ENCODE data around the gene CD99L2.
A peak's percentile ranks its signal among the peaks of the same experiment; 100 is the strongest.

The CD99L2 gene

DNA sequence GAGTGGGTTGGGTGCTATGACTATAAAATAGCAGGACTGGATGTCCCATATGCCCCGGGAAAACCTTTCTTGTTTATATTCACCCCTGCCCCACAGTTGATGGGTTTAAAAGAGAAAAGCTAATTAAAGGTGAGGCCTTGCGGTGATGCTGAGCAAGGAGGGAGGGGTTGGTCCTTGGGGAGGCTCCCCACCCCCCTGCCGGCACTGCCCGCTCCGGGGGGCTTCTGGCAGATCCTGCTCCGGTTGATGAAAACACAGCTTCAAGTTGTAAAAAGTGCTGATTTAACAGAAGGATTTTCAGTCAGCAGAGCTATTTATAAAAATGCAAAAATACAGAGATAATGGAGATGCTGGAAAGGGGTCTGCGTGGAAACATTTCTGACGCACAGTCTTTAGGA lies 136.7 kb downstream of the CD99L2 start:
- Mint-ChIP-seq H3K27ac (ENCODE audit: low read depth) (no peak overlapping the region), H3K4me1 (peaks cover 6% of the 10 kb centered on the region), H3K4me3 (no peak overlapping the region), H3K36me3 (ENCODE audit: insufficient read depth) (peaks cover 26% of the 10 kb centered on the region), H3K9me3 (no peaks in the 10 kb centered on the region), H3K27me3 (no peaks in the 10 kb centered on the region)
- ATAC-seq (replicated peaks; ENCODE audit: extremely low read depth, poor library complexity, severe bottlenecking) = no peak
- no peak for DNase-seq (ENCODE audit: low spot score in 2 of 2)

DNA sequence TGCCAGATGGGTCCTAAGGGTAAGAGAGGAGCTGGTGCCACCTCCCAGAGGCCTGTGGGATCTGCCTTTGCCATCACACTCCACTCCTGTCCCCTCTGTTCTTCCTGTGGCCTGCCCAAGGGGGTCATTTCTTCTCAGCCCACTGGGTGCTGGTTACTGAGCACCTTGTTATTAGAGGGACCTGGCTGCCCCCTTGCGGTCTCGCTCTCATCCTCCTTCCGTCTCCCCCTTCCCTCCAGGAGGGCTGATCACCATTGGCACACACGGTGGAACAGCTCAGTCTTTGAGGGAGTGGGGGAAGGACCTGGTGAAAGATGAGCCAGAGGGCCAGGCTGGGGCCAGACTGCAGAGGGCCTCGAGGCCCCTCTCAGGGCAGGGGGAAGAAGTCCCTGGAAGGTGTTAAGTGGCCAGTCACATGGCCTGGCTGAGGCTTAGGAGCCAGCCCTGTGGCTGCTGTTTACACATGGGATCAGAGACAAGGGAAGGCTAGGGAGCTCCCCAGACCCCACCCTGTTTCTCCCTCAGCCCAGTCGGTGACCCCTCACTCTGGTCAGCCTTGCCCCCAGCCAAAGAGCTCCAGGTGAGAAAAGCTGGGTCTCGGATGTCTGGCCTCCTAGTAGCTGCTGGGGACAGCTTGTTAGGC lies 137.2 kb downstream of the CD99L2 start:
- Mint-ChIP-seq H3K36me3 (ENCODE audit: insufficient read depth) (peaks cover 26% of the 10 kb centered on the region), H3K4me1 (peaks cover 6% of the 10 kb centered on the region), H3K4me3 (no peak overlapping the region), H3K27me3 (no peaks in the 10 kb centered on the region), H3K27ac (ENCODE audit: low read depth) (no peak overlapping the region), H3K9me3 (no peaks in the 10 kb centered on the region)
- no peak for ATAC-seq (replicated peaks; ENCODE audit: extremely low read depth, poor library complexity, severe bottlenecking)
- no peak for DNase-seq (ENCODE audit: low spot score in 2 of 2)

DNA sequence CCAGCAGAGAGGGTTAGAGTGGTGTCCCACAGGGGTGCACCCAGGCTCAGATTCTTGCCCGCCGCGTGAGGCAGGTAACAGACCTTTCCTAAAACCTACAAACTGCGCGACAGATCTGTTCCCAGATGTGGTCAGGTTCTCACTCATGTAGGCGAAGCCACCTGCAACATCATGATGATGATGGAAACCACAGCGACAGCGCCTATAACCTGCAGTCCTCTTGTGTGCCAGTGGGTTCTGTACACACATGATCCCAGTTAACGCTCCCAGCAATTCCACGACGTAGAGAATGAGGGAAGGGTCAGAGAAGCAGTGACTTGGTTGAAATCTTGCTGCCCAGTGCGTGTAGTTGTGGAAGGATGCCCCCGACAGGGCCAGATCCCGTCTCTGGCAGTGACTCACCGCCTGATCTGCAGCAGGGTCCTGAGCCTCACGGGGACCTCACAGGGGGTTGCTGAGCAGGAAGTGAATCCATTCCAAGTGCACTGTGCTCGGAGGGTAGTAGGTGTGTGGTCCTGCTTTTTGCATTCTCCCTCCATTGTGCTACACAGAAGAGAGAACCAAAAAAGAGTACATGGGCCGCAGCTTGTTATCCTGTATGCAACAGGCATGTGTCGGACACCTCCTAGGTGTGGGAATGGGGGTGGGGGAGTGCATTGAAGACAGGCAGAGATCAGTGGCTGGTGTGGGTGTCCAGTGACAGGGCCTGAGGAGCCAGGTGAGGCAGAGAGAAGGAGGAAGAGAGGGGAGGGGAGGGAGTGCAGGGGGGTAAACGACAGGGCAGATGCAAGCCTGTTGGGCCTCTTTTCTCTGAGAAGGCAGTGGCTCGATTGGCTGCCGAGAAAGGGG lies 138.7 kb downstream of the CD99L2 start:
- Mint-ChIP-seq H3K4me1 (peaks cover 6% of the 10 kb centered on the region), H3K27ac (ENCODE audit: low read depth) (no peak overlapping the region), H3K27me3 (no peaks in the 10 kb centered on the region), H3K9me3 (no peaks in the 10 kb centered on the region), H3K4me3 (no peak overlapping the region), H3K36me3 (ENCODE audit: insufficient read depth) (peaks cover 28% of the 10 kb centered on the region)
- ATAC-seq (replicated peaks; ENCODE audit: extremely low read depth, poor library complexity, severe bottlenecking) (no peak), DNase-seq (ENCODE audit: low spot score in 2 of 2) (no peak)

DNA sequence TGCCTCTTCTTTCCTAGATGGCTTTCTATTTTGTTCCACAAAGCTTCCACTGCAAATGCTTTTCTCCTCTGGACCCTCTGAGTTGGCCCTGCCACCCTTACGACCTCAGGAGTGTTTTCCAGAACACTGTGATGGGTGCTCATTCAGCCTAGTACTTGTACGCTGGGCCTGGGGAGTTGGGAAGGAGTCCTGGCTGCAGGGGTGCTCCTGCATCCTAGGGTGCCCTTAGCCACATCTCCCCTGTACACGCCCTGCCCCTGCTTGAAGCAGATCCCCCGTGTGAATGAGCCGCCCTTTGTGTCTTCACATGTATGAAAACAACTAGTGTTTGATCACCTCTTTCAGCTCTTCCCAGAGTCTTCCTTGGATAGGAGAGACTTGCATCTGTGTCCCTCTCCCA lies 141.1 kb downstream of the CD99L2 start:
- no peaks in the 10 kb centered on the region for H3K27me3 Mint-ChIP-seq
- H3K27ac Mint-ChIP-seq (ENCODE audit: low read depth) = peak overlapping the region; percentile 60
- DNase-seq (ENCODE audit: low spot score in 2 of 2) = no peak
- no peaks in the 10 kb centered on the region for H3K9me3 Mint-ChIP-seq
- H3K4me3 Mint-ChIP-seq = no peak overlapping the region
- peaks cover 26% of the 10 kb centered on the region for H3K36me3 Mint-ChIP-seq (ENCODE audit: insufficient read depth)
- no peak for ATAC-seq (replicated peaks; ENCODE audit: extremely low read depth, poor library complexity, severe bottlenecking)
- H3K4me1 Mint-ChIP-seq = peaks cover 6% of the 10 kb centered on the region

DNA sequence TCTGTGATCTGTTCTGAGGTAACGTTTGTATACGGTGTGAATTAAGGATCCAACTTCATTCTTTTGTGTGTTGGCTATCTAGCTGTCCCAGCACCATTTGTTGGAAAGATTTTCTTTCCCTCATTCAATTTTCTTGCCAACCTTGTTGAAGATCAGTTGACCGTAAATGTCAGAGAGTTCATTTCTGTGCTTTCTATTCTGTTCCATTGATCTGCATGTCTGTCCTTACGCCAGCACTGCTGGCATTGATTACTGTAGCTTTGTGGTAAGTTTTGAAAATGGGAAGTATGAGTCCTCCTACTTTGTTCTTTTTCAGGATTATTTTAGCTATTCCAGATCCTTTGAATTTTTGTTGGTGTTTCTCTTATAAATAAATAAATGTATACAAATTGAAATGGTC lies 144.5 kb downstream of the CD99L2 start:
- Mint-ChIP-seq H3K27ac (ENCODE audit: low read depth) (peak overlapping the region; percentile 25), H3K27me3 (no peaks in the 10 kb centered on the region), H3K4me3 (no peak overlapping the region), H3K9me3 (no peaks in the 10 kb centered on the region), H3K4me1 (peaks cover 6% of the 10 kb centered on the region), H3K36me3 (ENCODE audit: insufficient read depth) (peaks cover 22% of the 10 kb centered on the region)
- ATAC-seq (replicated peaks; ENCODE audit: extremely low read depth, poor library complexity, severe bottlenecking) (no peak), DNase-seq (ENCODE audit: low spot score in 2 of 2) (no peak)

DNA sequence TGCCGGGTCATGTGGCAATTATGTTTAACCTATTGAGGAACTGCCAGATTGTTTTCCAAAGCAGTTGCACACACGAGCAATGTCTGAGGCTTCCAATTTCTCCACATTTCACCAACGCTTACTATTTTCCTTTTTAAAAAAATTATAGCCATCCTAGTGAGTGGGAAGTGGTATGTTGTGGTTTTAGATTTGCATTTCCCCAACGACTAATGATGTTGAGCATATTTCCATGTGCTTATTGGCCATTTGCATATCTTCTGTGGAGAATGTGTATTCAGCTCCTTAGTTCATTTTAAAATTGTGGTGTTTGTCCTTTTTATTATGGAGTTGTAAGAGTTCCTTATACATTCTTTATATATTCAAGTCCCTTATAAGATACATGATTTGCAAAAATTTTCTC lies 145.1 kb downstream of the CD99L2 start:
- Mint-ChIP-seq H3K9me3 (no peaks in the 10 kb centered on the region), H3K27ac (ENCODE audit: low read depth) (no peak overlapping the region), H3K4me3 (no peak overlapping the region), H3K27me3 (no peaks in the 10 kb centered on the region), H3K36me3 (ENCODE audit: insufficient read depth) (peaks cover 21% of the 10 kb centered on the region), H3K4me1 (peaks cover 6% of the 10 kb centered on the region)
- DNase-seq (ENCODE audit: low spot score in 2 of 2) (no peak), ATAC-seq (replicated peaks; ENCODE audit: extremely low read depth, poor library complexity, severe bottlenecking) (no peak)

DNA sequence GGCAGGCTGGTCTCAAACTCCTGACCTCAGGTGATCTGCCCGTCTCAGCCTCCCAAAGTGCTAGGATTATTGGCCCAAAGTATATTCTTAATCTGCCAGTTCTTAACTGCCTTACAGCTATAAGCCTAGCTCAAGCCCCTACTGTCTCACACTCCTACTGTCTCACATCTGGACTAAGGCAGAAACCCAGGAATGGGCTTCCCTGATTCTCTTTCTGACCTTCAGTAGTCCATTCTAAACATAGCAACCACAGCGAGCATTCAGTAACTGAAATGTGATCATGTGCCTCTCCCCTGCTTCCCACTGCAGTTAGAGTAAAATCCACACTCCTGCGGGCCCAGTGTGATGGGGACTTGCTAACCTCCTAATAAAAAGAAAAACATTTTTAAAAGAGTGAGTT lies 146.3 kb downstream of the CD99L2 start:
- Mint-ChIP-seq H3K9me3 (no peaks in the 10 kb centered on the region), H3K27ac (ENCODE audit: low read depth) (no peak overlapping the region), H3K27me3 (no peaks in the 10 kb centered on the region), H3K4me3 (no peak overlapping the region), H3K36me3 (ENCODE audit: insufficient read depth) (peaks cover 15% of the 10 kb centered on the region), H3K4me1 (no peaks in the 10 kb centered on the region)
- DNase-seq (ENCODE audit: low spot score in 2 of 2) = no peak
- ATAC-seq (replicated peaks; ENCODE audit: extremely low read depth, poor library complexity, severe bottlenecking) = no peak

DNA sequence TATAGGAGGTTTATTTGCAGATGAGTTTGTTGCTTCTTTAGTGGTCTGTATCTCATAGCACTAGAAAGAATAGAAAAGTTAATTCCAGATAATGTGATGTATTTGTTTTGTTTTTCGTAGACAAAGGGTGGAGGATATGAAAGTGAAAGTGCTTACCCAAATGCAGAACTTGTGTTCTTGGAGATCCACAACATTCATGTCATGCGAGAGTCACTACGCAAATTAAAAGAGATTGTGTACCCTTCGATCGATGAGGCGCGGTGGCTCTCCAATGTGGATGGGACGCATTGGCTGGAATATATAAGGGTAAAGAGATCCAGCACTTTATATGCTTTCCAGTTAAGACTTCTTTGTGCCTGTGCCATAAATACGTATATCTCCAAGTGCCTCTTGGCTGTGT lies 162.0 kb downstream of the CD99L2 start:
- no peak overlapping the region for H3K4me3 Mint-ChIP-seq
- no peaks in the 10 kb centered on the region for H3K27me3 Mint-ChIP-seq
- peaks cover 28% of the 10 kb centered on the region for H3K4me1 Mint-ChIP-seq
- H3K27ac Mint-ChIP-seq (ENCODE audit: low read depth) = peak overlapping the region; percentile 52
- no peaks in the 10 kb centered on the region for H3K9me3 Mint-ChIP-seq
- H3K36me3 Mint-ChIP-seq (ENCODE audit: insufficient read depth) = peaks cover 56% of the 10 kb centered on the region
- no peak for ATAC-seq (replicated peaks; ENCODE audit: extremely low read depth, poor library complexity, severe bottlenecking)
- no peak for DNase-seq (ENCODE audit: low spot score in 2 of 2)

DNA sequence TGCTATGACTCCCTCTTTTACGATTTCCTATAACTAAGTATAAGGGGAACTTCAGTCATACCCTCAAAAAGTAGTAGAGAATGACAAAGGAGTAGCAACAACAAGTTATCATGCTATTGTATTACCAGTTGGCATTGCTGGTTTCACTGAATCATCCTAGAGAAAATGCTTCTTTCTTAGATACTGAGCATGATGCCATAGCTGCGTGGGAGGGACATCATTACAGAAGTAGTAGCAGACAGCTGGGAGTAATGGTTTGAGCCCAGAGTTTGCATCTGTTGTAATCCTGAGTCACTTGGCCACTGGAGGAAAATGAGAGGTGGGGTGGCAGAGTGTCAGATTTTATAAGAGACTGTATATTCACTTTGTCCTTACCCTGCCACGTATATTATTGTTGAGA lies 166.7 kb downstream of the CD99L2 start:
- no peaks in the 10 kb centered on the region for H3K9me3 Mint-ChIP-seq
- H3K27ac Mint-ChIP-seq (ENCODE audit: low read depth) = peak overlapping the region; percentile 38
- DNase-seq (ENCODE audit: low spot score in 2 of 2) (no peak), ATAC-seq (replicated peaks; ENCODE audit: extremely low read depth, poor library complexity, severe bottlenecking) (no peak)
- peaks cover 53% of the 10 kb centered on the region for H3K36me3 Mint-ChIP-seq (ENCODE audit: insufficient read depth)
- H3K27me3 Mint-ChIP-seq = no peaks in the 10 kb centered on the region
- H3K4me1 Mint-ChIP-seq = peaks cover 21% of the 10 kb centered on the region
- H3K4me3 Mint-ChIP-seq = no peak overlapping the region

DNA sequence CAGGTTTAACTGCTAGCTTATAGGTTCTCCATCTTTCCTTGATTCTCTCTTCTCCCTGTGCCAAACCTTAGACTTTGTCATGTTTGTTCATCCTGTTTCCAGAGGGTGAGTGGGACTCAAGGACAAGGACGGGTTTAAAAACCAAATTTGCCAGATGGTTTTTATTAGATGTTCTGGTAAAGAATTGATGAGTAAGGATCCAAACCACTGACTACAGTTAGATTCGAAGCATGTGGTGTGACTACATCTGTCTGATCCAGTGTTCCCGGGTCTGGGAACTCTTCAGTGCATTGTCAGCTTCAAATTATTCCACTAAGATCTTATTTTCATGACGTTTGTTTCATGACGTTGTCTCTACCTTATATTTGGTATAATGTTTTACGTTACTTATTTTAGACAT lies 167.7 kb downstream of the CD99L2 start:
- Mint-ChIP-seq H3K36me3 (ENCODE audit: insufficient read depth) (peaks cover 48% of the 10 kb centered on the region), H3K27ac (ENCODE audit: low read depth) (no peak overlapping the region)
- ATAC-seq (replicated peaks; ENCODE audit: extremely low read depth, poor library complexity, severe bottlenecking) = no peak

DNA sequence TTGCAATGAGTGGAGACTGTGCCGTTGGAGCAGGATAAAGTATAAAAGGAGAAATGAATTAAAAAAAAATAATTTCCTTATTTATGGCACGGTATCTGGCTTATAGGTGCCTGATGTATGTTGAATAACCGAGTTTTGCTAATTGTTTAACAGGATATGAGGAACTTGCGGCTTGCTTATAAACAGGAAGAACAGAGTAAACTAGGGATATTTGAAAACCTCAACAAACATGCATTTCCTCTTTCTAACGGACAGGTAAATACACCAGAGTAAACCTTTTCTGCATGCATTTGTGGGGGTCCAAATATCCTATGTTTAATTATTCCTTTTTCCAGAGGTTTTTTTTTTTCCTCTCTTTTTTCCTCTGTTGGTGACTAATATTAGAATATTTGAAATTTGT lies 168.5 kb downstream of the CD99L2 start:
- Mint-ChIP-seq H3K36me3 (ENCODE audit: insufficient read depth) (peaks cover 46% of the 10 kb centered on the region), H3K9me3 (no peaks in the 10 kb centered on the region), H3K27ac (ENCODE audit: low read depth) (no peak overlapping the region), H3K4me3 (no peak overlapping the region), H3K27me3 (no peaks in the 10 kb centered on the region), H3K4me1 (peaks cover 18% of the 10 kb centered on the region)
- ATAC-seq (replicated peaks; ENCODE audit: extremely low read depth, poor library complexity, severe bottlenecking) = no peak
- DNase-seq (ENCODE audit: low spot score in 2 of 2) = no peak

More for the DNA sequence above, 167.7 kb downstream of the CD99L2 start:
- Mint-ChIP-seq H3K4me3 (no peak overlapping the region), H3K9me3 (no peaks in the 10 kb centered on the region), H3K27me3 (no peaks in the 10 kb centered on the region), H3K4me1 (peaks cover 18% of the 10 kb centered on the region)
- DNase-seq (ENCODE audit: low spot score in 2 of 2) = no peak

DNA sequence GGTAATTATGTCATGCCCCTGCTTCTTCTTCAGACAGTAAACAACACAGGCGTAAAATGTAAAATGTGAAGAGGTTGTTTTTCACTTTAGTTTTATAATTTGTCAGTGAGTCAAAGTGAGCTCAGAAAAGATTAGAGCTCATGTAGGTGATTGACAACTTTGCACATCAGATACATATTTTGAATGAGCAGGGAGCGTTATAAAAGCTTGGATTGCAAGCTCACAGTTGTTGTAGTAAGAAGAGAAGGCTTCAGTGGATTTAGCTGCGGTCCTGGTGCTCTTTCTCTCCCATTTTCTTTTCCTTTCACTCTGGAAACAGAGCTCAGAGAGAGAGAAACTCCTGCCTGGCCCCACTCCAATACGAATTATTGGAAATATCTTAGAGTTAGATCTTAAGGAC lies 178.8 kb downstream of the CD99L2 start:
- H3K4me1 Mint-ChIP-seq = peaks cover 31% of the 10 kb centered on the region
- H3K27ac Mint-ChIP-seq (ENCODE audit: low read depth) = no peak overlapping the region
- no peaks in the 10 kb centered on the region for H3K27me3 Mint-ChIP-seq
- H3K4me3 Mint-ChIP-seq = no peak overlapping the region
- H3K36me3 Mint-ChIP-seq (ENCODE audit: insufficient read depth) = peaks cover 10% of the 10 kb centered on the region
- H3K9me3 Mint-ChIP-seq = no peaks in the 10 kb centered on the region
- ATAC-seq (replicated peaks; ENCODE audit: extremely low read depth, poor library complexity, severe bottlenecking) = no peak
- DNase-seq (ENCODE audit: low spot score in 2 of 2) = no peak

Data from central memory CD8-positive, alpha-beta T cell (primary cell).